ENCODE measurements around the gene FBXO8.

The FBXO8 gene

GRCh38 chr4:174207367-174207766 is 76.1 kb downstream of the FBXO8 start:
- no peak for FAIRE-seq

- no peak for FAIRE-seq
Observed at GRCh38 chr4:174204164-174204831, 79.2 kb downstream of the FBXO8 start.

GRCh38 chr4:174201871-174202270 is 81.6 kb downstream of the FBXO8 start:
- no peak for FAIRE-seq

- no peak for FAIRE-seq
Observed at GRCh38 chr4:174199735-174200134, 83.7 kb downstream of the FBXO8 start.

- FAIRE-seq = no peak
Observed at GRCh38 chr4:174198828-174199227, 84.6 kb downstream of the FBXO8 start.

GRCh38 chr4:174198396-174198795 is 85.1 kb downstream of the FBXO8 start:
- peak; percentile 48 for FAIRE-seq

- no peak for FAIRE-seq
Observed at GRCh38 chr4:174193438-174194374, 89.8 kb downstream of the FBXO8 start.

GRCh38 chr4:174192943-174193342 is 90.5 kb downstream of the FBXO8 start:
- no peak for FAIRE-seq

- no peak for FAIRE-seq
Observed at GRCh38 chr4:174190832-174191500, 92.5 kb downstream of the FBXO8 start.

- FAIRE-seq = no peak
Observed at GRCh38 chr4:174189392-174190015, 94.0 kb downstream of the FBXO8 start.
